Neural progenitor cell (in vitro differentiated cells): ENCODE results near the gene SLC13A4. TPM values are rescaled to one million over a fixed set of nuclear protein-coding genes. Genes with fewer than 3 reads are reported as not detected.
A peak's percentile ranks its signal among the peaks of the same experiment; 100 is the strongest.

ENCODE experiments used
- DNase-seq: peaks from one replicate; pipeline ENCODE4 v3.0.0-alpha.2; 2016; ENCODE audit warnings: low spot score
- H2AFZ ChIP-seq: fragments of 200-600 bp; sonication (generic); replicated peaks from 2 replicates; pipeline ENCODE4 v1.6.1; 2016; ENCODE audit warnings: antibody characterized with exemption
- H3F3A ChIP-seq: fragments of 200-600 bp; sonication (generic); 2 replicates; pipeline ENCODE4 v1.6.1; 2016; ENCODE audit warnings: antibody characterized with exemption, low read depth
- H3K27ac ChIP-seq: fragments of 200-600 bp; sonication (generic); 2 replicates; pipeline ENCODE4 v1.5.1; 2016; ENCODE audit warnings: mild to moderate bottlenecking
- H3K27me3 ChIP-seq: fragments of 200-600 bp; sonication (generic); 2 replicates; pipeline ENCODE4 v1.6.1; 2016; ENCODE audit warnings: mild to moderate bottlenecking, moderate library complexity
- H3K36me3 ChIP-seq: fragments of 200-600 bp; sonication (generic); 2 replicates; pipeline ENCODE4 v1.5.1; 2016
- H3K4me1 ChIP-seq: fragments of 200-600 bp; sonication (generic); 2 replicates; pipeline ENCODE4 v1.6.1; 2016; ENCODE audit warnings: mixed run types
- H3K4me2 ChIP-seq: fragments of 200-600 bp; sonication (generic); 2 replicates; pipeline ENCODE4 v1.6.1; 2016
- H3K4me3 ChIP-seq: fragments of 200-600 bp; sonication (generic); 2 replicates; pipeline ENCODE4 v1.5.1; 2016
- H3K79me2 ChIP-seq: fragments of 200-600 bp; sonication (generic); 2 replicates; pipeline ENCODE4 v1.6.1; 2016; ENCODE audit warnings: low read depth
- H3K9ac ChIP-seq: fragments of 200-600 bp; sonication (generic); 2 replicates; pipeline ENCODE4 v1.6.1; 2016
- H3K9me3 ChIP-seq: fragments of 200-600 bp; sonication (generic); 2 replicates; pipeline ENCODE4 v1.5.1; 2016; ENCODE audit warnings: low read depth
- H4K20me1 ChIP-seq: fragments of 200-600 bp; sonication (generic); 2 replicates; pipeline ENCODE4 v1.6.1; 2016; ENCODE audit warnings: low read depth
- H3K27ac Mint-ChIP-seq: 3 replicates; pipeline ENCODE4 v1.8.0; 2021; ENCODE audit warnings: mixed read lengths
- H3K27me3 Mint-ChIP-seq: 2 replicates; pipeline ENCODE4 v1.8.0; 2022; ENCODE audit warnings: low read depth, mild to moderate bottlenecking, inconsistent platforms, moderate library complexity, mixed read lengths; ENCODE audit not compliant: insufficient read depth
- H3K36me3 Mint-ChIP-seq: 3 replicates; pipeline ENCODE4 v1.8.0; 2021; ENCODE audit warnings: mixed read lengths
- H3K4me1 Mint-ChIP-seq: 3 replicates; pipeline ENCODE4 v1.8.0; 2021; ENCODE audit warnings: mixed read lengths
- H3K4me3 Mint-ChIP-seq: 3 replicates; pipeline ENCODE4 v1.8.0; 2021; ENCODE audit warnings: mild to moderate bottlenecking, moderate library complexity, mixed read lengths
- H3K9me3 Mint-ChIP-seq: 3 replicates; pipeline ENCODE4 v1.8.0; 2020; ENCODE audit warnings: mixed read lengths
- CTCF ChIP-seq: fragments of 200-600 bp; sonication (generic); IDR thresholded peaks from 2 replicates; pipeline ENCODE4 v1.5.1; 2017; ENCODE audit warnings: antibody characterized with exemption, mild to moderate bottlenecking
- EZH2 ChIP-seq: fragments of 200-600 bp; sonication (generic); IDR thresholded peaks from 2 replicates; pipeline ENCODE4 v1.6.1; 2017; ENCODE audit warnings: antibody characterized with exemption, mild to moderate bottlenecking, moderate library complexity
- EZH2phosphoT487 ChIP-seq: fragments of 200-600 bp; sonication (generic); IDR thresholded peaks from 2 replicates; pipeline ENCODE4 v1.6.1; 2017; ENCODE audit warnings: antibody characterized with exemption
- total RNA-seq: library from RNA; depleted of rRNA; stranded (reverse); fragments of >200 nt; gene quantifications from 2 replicates; pipeline ENCODE4 v1.2.3, GENCODE V29; 2015; ENCODE audit warnings: low replicate concordance

The SLC13A4 gene
- total RNA-seq, 1 donor from 2014 or later = 0.28 TPM

- H3K4me1 Mint-ChIP-seq = peaks cover 21% of the 10 kb centered on the region
- H3K4me2 ChIP-seq = no peak overlapping the region
- peaks cover 2% of the 10 kb centered on the region for H3K36me3 Mint-ChIP-seq
- H3K36me3 ChIP-seq = no peaks in the 10 kb centered on the region
- no peaks in the 10 kb centered on the region for H3K9me3 Mint-ChIP-seq
- peaks cover 11% of the 10 kb centered on the region for H3K27me3 Mint-ChIP-seq
- no peaks in the 10 kb centered on the region for H4K20me1 ChIP-seq
- H2AFZ ChIP-seq = no peak overlapping the region
- H3K27me3 ChIP-seq = no peaks in the 10 kb centered on the region
- H3K27ac ChIP-seq = no peak overlapping the region
- DNase-seq = no peak
- H3K4me3 ChIP-seq = no peak overlapping the region
- no peaks in the 10 kb centered on the region for H3F3A ChIP-seq
- H3K4me1 ChIP-seq = peaks cover 2% of the 10 kb centered on the region
- H3K9me3 ChIP-seq = no peaks in the 10 kb centered on the region
- no peaks in the 10 kb centered on the region for H3K79me2 ChIP-seq
- H3K9ac ChIP-seq = no peak overlapping the region
- no peak overlapping the region for H3K27ac Mint-ChIP-seq
- no peak overlapping the region for H3K4me3 Mint-ChIP-seq
- no peak for TF ChIP-seq EZH2phosphoT487
- TF ChIP-seq CTCF = peak; percentile 11
Observed at GRCh38 chr7:135708041-135708440, 19.9 kb downstream of the SLC13A4 start.

- no peak for TF ChIP-seq EZH2
- no peak for TF ChIP-seq CTCF
- no peak for TF ChIP-seq EZH2phosphoT487
- no peak overlapping the region for H3K4me3 Mint-ChIP-seq
- Histone ChIP-seq H3K4me2 (no peak overlapping the region), H4K20me1 (no peaks in the 10 kb centered on the region), H3K4me1 (peaks cover 3% of the 10 kb centered on the region), H3K9me3 (no peaks in the 10 kb centered on the region), H3K36me3 (no peaks in the 10 kb centered on the region), H3K27ac (no peak overlapping the region), H3K4me3 (no peak overlapping the region), H3K9ac (no peak overlapping the region), H3K27me3 (no peaks in the 10 kb centered on the region), H2AFZ (no peak overlapping the region), H3F3A (no peaks in the 10 kb centered on the region), H3K79me2 (no peaks in the 10 kb centered on the region)
- H3K36me3 Mint-ChIP-seq = peaks cover 4% of the 10 kb centered on the region
- H3K9me3 Mint-ChIP-seq = no peaks in the 10 kb centered on the region
- no peak for DNase-seq
- peaks cover 19% of the 10 kb centered on the region for H3K4me1 Mint-ChIP-seq
- H3K27ac Mint-ChIP-seq = no peak overlapping the region
- H3K27me3 Mint-ChIP-seq = peaks cover 11% of the 10 kb centered on the region
Observed at GRCh38 chr7:135707570-135707966, 20.4 kb downstream of the SLC13A4 start.

GRCh38 chr7:135706858-135707569 lies 21.0 kb downstream of the SLC13A4 start:
- no peaks in the 10 kb centered on the region for H3K27me3 ChIP-seq
- Mint-ChIP-seq H3K4me1 (peaks cover 13% of the 10 kb centered on the region), H3K36me3 (peaks cover 4% of the 10 kb centered on the region), H3K27ac (no peak overlapping the region), H3K9me3 (no peaks in the 10 kb centered on the region), H3K27me3 (peaks cover 11% of the 10 kb centered on the region), H3K4me3 (no peak overlapping the region)
- H2AFZ ChIP-seq = no peak overlapping the region
- no peaks in the 10 kb centered on the region for H3K36me3 ChIP-seq
- H3K79me2 ChIP-seq = no peaks in the 10 kb centered on the region
- peaks cover 3% of the 10 kb centered on the region for H3K4me1 ChIP-seq
- H4K20me1 ChIP-seq = no peaks in the 10 kb centered on the region
- TF ChIP-seq CTCF = no peak
- TF ChIP-seq EZH2 = no peak
- no peak for TF ChIP-seq EZH2phosphoT487
- no peak overlapping the region for H3K9ac ChIP-seq
- DNase-seq = no peak
- H3F3A ChIP-seq = no peaks in the 10 kb centered on the region
- no peak overlapping the region for H3K4me2 ChIP-seq
- H3K9me3 ChIP-seq = no peaks in the 10 kb centered on the region
- H3K27ac ChIP-seq = no peak overlapping the region
- no peak overlapping the region for H3K4me3 ChIP-seq
